Heart right ventricle (tissue), 16 donors: ENCODE results near the gene ERAL1. TPM values are rescaled to one million over a fixed set of nuclear protein-coding genes. Genes with fewer than 3 reads are reported as not detected.
"Not testable (repeated sequence)": the region's sequence is repeated elsewhere in the genome, so short reads cannot be mapped to it uniquely, and the experiment has no call there.

Source experiments
- ATAC-seq, 8 donors: fragments of 200-7000 bp; cut with Tn5 transposase; one replicate each; pipeline ENCODE4 v1.9.1; 2020; ENCODE audit warnings: mild to moderate bottlenecking in 8 of 8, moderate library complexity in 8 of 8, moderate number of reproducible peaks in 1 of 8
- DNase-seq, 2 donors: peaks; one replicate each; pipeline ENCODE4 v3.0.0-alpha.2; 2020
- H3K27ac ChIP-seq, 10 donors: fragments of 200-600 bp; sonication (generic) in 2 of 10; one replicate each; pipeline versions ENCODE4 v1.5.0 to v1.8.0; 2020 to 2022; ENCODE audit warnings: mild to moderate bottlenecking in 3 of 10
- H3K27me3 ChIP-seq, 7 donors: fragments of 200-600 bp; one replicate each; pipeline ENCODE4 v1.8.0; 2021 to 2022; ENCODE audit warnings: mild to moderate bottlenecking in 2 of 7
- H3K36me3 ChIP-seq, 9 donors: fragments of 200-600 bp; sonication (generic) in 1 of 9; one replicate each; pipeline versions ENCODE4 v1.5.0 to v1.8.0; 2020 to 2022; ENCODE audit warnings: mild to moderate bottlenecking in 2 of 9
- H3K4me1 ChIP-seq, 9 donors: fragments of 200-600 bp; sonication (generic) in 1 of 9; one replicate each; pipeline versions ENCODE4 v1.5.0 to v1.8.0; 2020 to 2022; ENCODE audit warnings: mild to moderate bottlenecking in 4 of 9
- H3K4me3 ChIP-seq, 10 donors: fragments of 200-600 bp; sonication (generic) in 2 of 10; one replicate each; pipeline versions ENCODE4 v1.5.0 to v1.8.0; 2020 to 2022; ENCODE audit warnings: mild to moderate bottlenecking in 7 of 10, moderate library complexity in 2 of 10
- H3K9me3 ChIP-seq, 11 donors: fragments of 200-600 bp in 10 of 11; sonication (generic) in 2 of 11; one replicate each; pipeline versions ENCODE4 v1.5.0 to v1.8.0; 2013 to 2022; ENCODE audit warnings: mild to moderate bottlenecking in 2 of 11, control low read depth in 1 of 11, moderate library complexity in 1 of 11
- CTCF ChIP-seq, 9 donors: fragments of 200-600 bp; sonication (generic) in 2 of 9; IDR thresholded peaks; one replicate each; pipeline versions ENCODE4 v1.5.0 to v1.8.0; 2021 to 2022; ENCODE audit warnings: antibody characterized with exemption in 9 of 9, mild to moderate bottlenecking in 5 of 9, moderate library complexity in 1 of 9
- WGBS, 2 donors: extraction: QIAGEN DNeasy Blood & Tissue Kit; methylation state at CpG; one replicate each; pipeline ENCODE4 v1.1.7; 2013; ENCODE audit warnings: inconsistent platforms in 1 of 2; 5-methylcytosine and 5-hydroxymethylcytosine counted together
- intact Hi-C, 10 donors: fragments of 100-400 bp; cut with DNase I; formaldehyde crosslinking; loops; one replicate each; pipeline versions ENCODE4 v1.11.1 to v1.14.2; 2022
- polyA plus RNA-seq, 2 donors: library from polyadenylated mRNA; stranded (reverse); fragments of 200-250 nt; gene quantifications; one replicate each; pipeline ENCODE4 v1.2.3, GENCODE V29; 2013
- total RNA-seq, 10 donors: library from RNA; stranded (reverse); fragmentation: NEBNext Ultra II Directional in 3 of 10; extraction: Animal tissue kit (Norgen Biotek cat#: 25700) in 3 of 10; gene quantifications; one replicate each; pipeline versions ENCODE4 v1.2.1 to v1.2.4, GENCODE V29; 2021 to 2023
- donor health status: Arrhythmogenic right ventricular cardiomyopathy.
- donor health status: ischemic (EF 13 %, LVEDD 7.1; RV severe dilation, severe dysfunction).
- donor health status: healthy with polysubstance abuse.
- donor health status: DM: no; HTN: yes; CAD: no.
- donor health status: DM: no; HTN: no; CAD: no.
- donor health status: ischemic (EF 25% LVEDD 6.9; RV normal size, moderate dysfunction).
- donor health status: ischemic (EF 25% LVEDD 5.7; RV mildly dilated, moderate dysfunction).
- donor health status: healthy.
- donor health status: DM: yes; HTN: yes; CAD: no.
- donor health status: Ischemic cardiomyopathy.
- donor health status: ischemic (EF 35%, LVEDD 5.7; RV mildly dilated, moderate dysfunction).
- donor health status: nonischemic (EF 11% LVEDD 7.7; RV severe dilation, severe dysfunction).
- donor health status: DM: yes; HTN: yes; CAD: no.
- donor health status: PGD.
- donor health status: ischemic (EF 29% LVEDD 5.4; RV normal size, mild dysfunction).
- donor health status: nonischemic (EF 23%, LVEDD 6.1; RV moderate dilation, normal function).

The ERAL1 gene
- total and polyA plus RNA-seq, 12 donors: 32.3 to 48.2 (median 39.2) TPM

- Histone ChIP-seq H3K4me1 (peaks cover 2 to 61% (median 34%) of the 10 kb centered on the region in 9 donors), H3K27ac (peak overlapping the region in 2 of 10 donors; percentile 26 to 30), H3K4me3 (no peak overlapping the region), H3K36me3 (peaks cover 0 to 33% (median 0%) of the 10 kb centered on the region in 9 donors), H3K9me3 (no peaks in the 10 kb centered on the region), H3K27me3 (no peaks in the 10 kb centered on the region)
- no peak for DNase-seq
- ATAC-seq: no peak
- WGBS, 2 donors: 83 to 86% methylated on average over 1 of the region's 1 CpG
- intact Hi-C loops: loop anchor here in 1 of 10 donors (10.0 kb wide), 1 partner anchor 126 kb away; no protein-coding TSS in a partner anchor
- TF ChIP-seq CTCF (IDR thresholded peaks at IDR 0.05): no peak
Measured at GRCh38 chr17:28891201-28891600, 36.4 kb downstream of the ERAL1 start.

- DNase-seq: no peak
- ATAC-seq: no peak
Measured at GRCh38 chr17:28892024-28892423, 37.2 kb downstream of the ERAL1 start.

GRCh38 chr17:28893248-28894183 is 38.7 kb downstream of the ERAL1 start:
- Histone ChIP-seq H3K4me3 (peak overlapping the region in 1 of 10 donors; percentile 12), H3K27ac (peak overlapping the region in 8 of 10 donors; percentile 24 to 97 (median 54)), H3K36me3 (peaks cover 0 to 14% (median 0%) of the 10 kb centered on the region in 9 donors), H3K4me1 (peaks cover 7 to 74% (median 50%) of the 10 kb centered on the region in 9 donors)
- 84 to 89% methylated on average over 16 of the region's 16 CpGs for WGBS, 2 donors
- intact Hi-C loops: loop anchor here in 1 of 10 donors (10.0 kb wide), 1 partner anchor 129 kb away; no protein-coding TSS in a partner anchor
- H3K9me3 ChIP-seq, H3K27me3 ChIP-seq, ATAC-seq, DNase-seq: not testable (repeated sequence)

More at GRCh38 chr17:28892024-28892423, 37.2 kb downstream of the ERAL1 start:
- WGBS, 2 donors: 85 to 93% methylated on average over 2 to 3 of the region's 4 CpGs
- Histone ChIP-seq H3K27ac (peak overlapping the region in 2 of 10 donors; percentile 59 to 97), H3K9me3 (no peaks in the 10 kb centered on the region), H3K36me3 (peaks cover 0 to 29% (median 0%) of the 10 kb centered on the region in 9 donors), H3K4me3 (no peak overlapping the region), H3K27me3 (no peaks in the 10 kb centered on the region), H3K4me1 (peaks cover 4 to 65% (median 41%) of the 10 kb centered on the region in 9 donors)
- no peak for TF ChIP-seq CTCF (IDR thresholded peaks at IDR 0.05)
- intact Hi-C loops: loop anchor here in 1 of 10 donors (10.0 kb wide), 1 partner anchor 127 kb away; no protein-coding TSS in a partner anchor

- TF ChIP-seq CTCF (IDR thresholded peaks at IDR 0.05): no peak
- H3K36me3 ChIP-seq: peaks cover 0 to 8% (median 0%) of the 10 kb centered on the region in 9 donors
- H3K4me1 ChIP-seq: peaks cover 7 to 64% (median 41%) of the 10 kb centered on the region in 9 donors
- H3K27me3 ChIP-seq: no peaks in the 10 kb centered on the region
- DNase-seq (no peak), ATAC-seq (no peak)
- peak overlapping the region in 7 of 10 donors; percentile 65 to 98 (median 89) for H3K4me3 ChIP-seq
- intact Hi-C loops: loop anchor here in 4 of 10 donors (5.0 to 10.0 kb wide), 4 partner anchors 39 to 134 kb away; partner anchors contain the start of gene ERAL1 (in 2 of the 4)
- H3K9me3 ChIP-seq: no peaks in the 10 kb centered on the region
- 52 to 59% methylated on average over 3 of the region's 3 CpGs for WGBS, 2 donors
- H3K27ac ChIP-seq: peak overlapping the region in 8 of 10 donors; percentile 80 to 97 (median 92)
Measured at GRCh38 chr17:28895794-28896447, 41.1 kb downstream of the ERAL1 start.
